WERI-Rb-1 (cell line): ENCODE data around the gene CACNG8.

Experiments used
- DNase-seq: peaks from one replicate; pipeline ENCODE4 v3.0.0-alpha.2; 2020
- H3K27ac ChIP-seq: fragments of 250-450 bp; sonication (Bioruptor Pico); 2 replicates; pipeline ENCODE4 v1.5.1; 2020; ENCODE audit warnings: mild to moderate bottlenecking, moderate library complexity
- H3K27me3 ChIP-seq: fragments of 250-450 bp; sonication (Bioruptor Pico); 2 replicates; pipeline ENCODE4 v1.5.1; 2021; ENCODE audit warnings: mild to moderate bottlenecking, low read depth, moderate library complexity; ENCODE audit not compliant: insufficient read depth, severe bottlenecking
- H3K36me3 ChIP-seq: fragments of 250-450 bp; sonication (Bioruptor Pico); 2 replicates; pipeline ENCODE4 v1.5.1; 2020; ENCODE audit warnings: mild to moderate bottlenecking, moderate library complexity
- H3K4me3 ChIP-seq: 2 replicates; pipeline ENCODE4 v1.5.1; 2011; ENCODE audit warnings: low read depth, mild to moderate bottlenecking, control low read depth, low read length
- H3K9me3 ChIP-seq: fragments of 250-450 bp; sonication (Bioruptor Pico); 2 replicates; pipeline ENCODE4 v1.5.1; 2021; ENCODE audit warnings: mild to moderate bottlenecking, moderate library complexity; ENCODE audit not compliant: severe bottlenecking
- TF ChIP-seq, protein P1 (sequence below): IDR thresholded peaks from 2 replicates; pipeline ENCODE4 v1.5.1; 2011; ENCODE audit warnings: low read depth, mild to moderate bottlenecking, control low read depth, inconsistent platforms, low read length

CACNG8 gene

DNA sequence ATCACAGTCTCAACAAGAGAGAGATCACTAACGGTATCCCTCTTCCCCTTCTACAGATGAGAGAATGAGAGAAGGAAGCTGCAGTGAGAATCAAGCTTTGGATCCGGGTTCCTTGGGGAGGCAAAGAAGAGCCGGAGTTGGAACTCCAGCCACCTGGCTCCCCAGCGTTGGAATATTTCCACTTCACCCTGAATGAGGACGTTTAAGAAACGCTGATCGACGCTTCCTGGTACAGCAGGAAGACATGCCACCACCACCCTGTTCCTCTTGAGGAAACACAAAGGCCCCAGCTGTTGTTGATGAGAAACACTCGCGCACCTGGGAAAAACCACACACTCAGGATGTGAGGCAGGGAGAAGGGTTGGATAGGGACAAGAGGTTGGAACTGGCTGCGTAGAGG is 11.3 kb upstream of the CACNG8 start:
- H3K4me3 ChIP-seq, result no peak overlapping the region
- no peaks in the 10 kb centered on the region for H3K36me3 ChIP-seq
- H3K9me3 ChIP-seq, result no peaks in the 10 kb centered on the region
- TF ChIP-seq, protein P1, sequence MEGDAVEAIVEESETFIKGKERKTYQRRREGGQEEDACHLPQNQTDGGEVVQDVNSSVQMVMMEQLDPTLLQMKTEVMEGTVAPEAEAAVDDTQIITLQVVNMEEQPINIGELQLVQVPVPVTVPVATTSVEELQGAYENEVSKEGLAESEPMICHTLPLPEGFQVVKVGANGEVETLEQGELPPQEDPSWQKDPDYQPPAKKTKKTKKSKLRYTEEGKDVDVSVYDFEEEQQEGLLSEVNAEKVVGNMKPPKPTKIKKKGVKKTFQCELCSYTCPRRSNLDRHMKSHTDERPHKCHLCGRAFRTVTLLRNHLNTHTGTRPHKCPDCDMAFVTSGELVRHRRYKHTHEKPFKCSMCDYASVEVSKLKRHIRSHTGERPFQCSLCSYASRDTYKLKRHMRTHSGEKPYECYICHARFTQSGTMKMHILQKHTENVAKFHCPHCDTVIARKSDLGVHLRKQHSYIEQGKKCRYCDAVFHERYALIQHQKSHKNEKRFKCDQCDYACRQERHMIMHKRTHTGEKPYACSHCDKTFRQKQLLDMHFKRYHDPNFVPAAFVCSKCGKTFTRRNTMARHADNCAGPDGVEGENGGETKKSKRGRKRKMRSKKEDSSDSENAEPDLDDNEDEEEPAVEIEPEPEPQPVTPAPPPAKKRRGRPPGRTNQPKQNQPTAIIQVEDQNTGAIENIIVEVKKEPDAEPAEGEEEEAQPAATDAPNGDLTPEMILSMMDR, result no peak
- no peak overlapping the region for H3K27ac ChIP-seq
- H3K27me3 ChIP-seq, result peaks cover 53% of the 10 kb centered on the region
- DNase-seq, result no peak

DNA sequence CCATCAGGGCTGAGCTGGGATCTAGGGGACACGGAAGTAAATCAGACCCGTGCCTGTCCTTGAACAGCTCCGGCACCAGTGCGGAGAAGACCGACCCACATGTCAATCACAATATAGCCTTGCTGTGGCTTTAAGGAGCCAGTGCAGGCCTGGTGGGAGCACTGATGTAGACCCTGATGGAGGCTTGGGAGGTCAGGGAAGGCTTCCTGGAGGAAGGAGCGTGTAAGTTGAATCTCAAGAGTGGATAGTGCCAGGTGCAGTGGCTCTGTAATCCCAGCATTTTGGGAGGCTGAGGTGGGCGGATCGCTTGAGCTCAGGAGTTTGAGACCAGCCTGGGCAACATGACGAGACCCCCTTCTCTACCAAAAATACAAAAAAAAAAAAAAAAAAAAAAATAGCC is 10.8 kb upstream of the CACNG8 start:
- Histone ChIP-seq H3K27ac (no peak overlapping the region), H3K4me3 (no peak overlapping the region), H3K9me3 (no peaks in the 10 kb centered on the region), H3K36me3 (no peaks in the 10 kb centered on the region), H3K27me3 (peaks cover 57% of the 10 kb centered on the region)
- DNase-seq, result no peak
- TF ChIP-seq, protein P1, result no peak

DNA sequence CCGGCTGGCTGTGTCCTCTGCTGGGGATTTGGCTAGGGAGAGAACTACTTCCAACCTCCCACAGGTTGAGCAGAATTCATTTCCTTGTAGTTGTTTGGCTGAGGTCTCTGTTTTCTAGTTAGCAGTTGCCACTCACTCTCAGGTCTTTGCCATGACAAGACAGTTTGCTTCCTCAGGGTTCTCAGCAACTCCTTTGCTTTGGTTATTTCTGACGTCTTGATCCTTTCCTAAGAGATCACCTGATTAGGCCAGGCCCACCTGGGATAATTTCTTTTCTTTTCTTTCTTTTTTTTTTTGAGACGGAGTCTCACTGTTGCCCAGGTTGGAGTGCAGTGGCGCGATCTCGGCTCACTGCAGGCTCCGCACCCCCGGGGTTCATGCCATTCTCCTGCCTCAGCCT is 9.4 kb upstream of the CACNG8 start:
- H3K36me3 ChIP-seq, result no peaks in the 10 kb centered on the region
- H3K27ac ChIP-seq, result no peak overlapping the region
- TF ChIP-seq, protein P1, result no peak
- DNase-seq, result no peak
- no peak overlapping the region for H3K4me3 ChIP-seq
- H3K9me3 ChIP-seq, result peaks cover 3% of the 10 kb centered on the region
- H3K27me3 ChIP-seq, result peaks cover 64% of the 10 kb centered on the region

DNA sequence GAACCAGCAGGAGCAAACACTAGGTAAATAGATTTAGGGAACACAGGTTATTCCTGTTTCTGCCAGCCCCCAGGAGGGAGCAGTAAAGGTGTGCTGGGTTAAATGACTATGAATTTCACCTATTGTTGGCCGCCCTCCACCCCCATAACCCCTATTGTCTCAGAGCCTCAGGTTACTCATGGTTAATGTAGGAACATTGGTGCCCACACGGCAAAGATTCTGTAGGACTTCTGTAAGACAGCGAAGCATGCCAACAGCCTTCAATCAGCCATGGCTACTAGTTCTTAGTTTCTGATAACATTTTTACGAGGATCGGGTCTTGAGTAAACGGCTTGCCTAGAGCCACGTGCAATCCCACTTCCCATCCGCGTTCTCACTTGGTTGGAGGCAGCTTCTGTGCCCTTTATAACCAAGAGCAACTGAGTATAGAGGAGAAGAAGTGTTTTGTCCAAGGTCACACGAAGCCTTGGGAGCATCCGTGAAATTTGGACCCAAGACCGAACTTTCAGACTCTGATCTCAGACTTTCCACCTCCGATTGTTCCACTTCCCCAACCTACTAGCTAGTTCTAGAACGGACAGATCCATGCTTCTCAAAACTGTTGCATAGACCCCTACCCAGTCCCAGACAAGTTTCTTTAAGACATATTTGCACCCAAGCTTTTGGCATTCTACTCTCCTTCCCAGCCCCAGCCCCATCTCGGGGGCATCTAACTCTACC is 5.1 kb upstream of the CACNG8 start:
- TF ChIP-seq, protein P1, result no peak
- DNase-seq, result no peak
- Histone ChIP-seq H3K27me3 (peaks cover 74% of the 10 kb centered on the region), H3K36me3 (no peaks in the 10 kb centered on the region), H3K27ac (no peak overlapping the region), H3K4me3 (no peak overlapping the region), H3K9me3 (peaks cover 3% of the 10 kb centered on the region)

DNA sequence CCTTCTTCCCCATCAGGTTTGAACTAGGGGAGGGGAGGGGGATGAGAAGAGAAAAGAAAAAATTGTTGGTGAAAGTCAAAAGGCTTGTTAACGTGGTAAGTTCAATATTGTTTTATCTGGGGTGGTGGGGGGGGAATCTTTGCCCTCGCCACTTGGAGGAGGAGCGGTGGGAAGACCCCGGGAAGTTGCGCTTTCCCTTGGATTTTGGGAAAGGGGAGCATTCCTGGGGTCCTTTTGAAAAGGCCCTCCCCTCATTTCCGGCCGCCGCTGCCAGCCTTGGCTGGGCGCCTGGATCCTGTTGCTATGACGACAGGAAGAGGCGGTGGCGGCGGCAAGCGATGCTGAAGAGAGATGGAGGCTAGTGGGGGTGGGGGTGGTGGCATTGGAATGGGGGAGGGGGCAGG is 4.6 kb upstream of the CACNG8 start:
- Histone ChIP-seq H3K9me3 (peaks cover 3% of the 10 kb centered on the region), H3K4me3 (no peak overlapping the region), H3K27me3 (peaks cover 71% of the 10 kb centered on the region), H3K27ac (no peak overlapping the region), H3K36me3 (no peaks in the 10 kb centered on the region)
- no peak for DNase-seq
- TF ChIP-seq, protein P1, result no peak
